B cell (primary cell): ENCODE measurements around the gene EFNB2. TPM values are rescaled to one million over a fixed set of nuclear protein-coding genes. Genes with fewer than 3 reads are reported as not detected.

Source experiments
- ATAC-seq: fragments of 200-7000 bp; cut with Tn5 transposase; one replicate; pipeline ENCODE4 v1.10.0; 2021; ENCODE audit warnings: low read depth, mild to moderate bottlenecking, moderate number of reproducible peaks, moderate library complexity
- CTCF ChIA-PET: fragments of 350-600 bp; sonication (Branson Sonifier 250); formaldehyde crosslinking; loops from one replicate; lab custom pipeline; 2021; ENCODE audit warnings: antibody characterized with exemption, inconsistent platforms; lab: Charles Lee
- POLR2A ChIA-PET: fragments of 350-600 bp; sonication (Branson Sonifier 250); formaldehyde crosslinking; loops from one replicate; lab custom pipeline; 2021; ENCODE audit warnings: antibody characterized with exemption; lab: Charles Lee
- DNase-seq: peaks from one replicate; pipeline ENCODE4 v3.0.0; 2013
- H2AFZ ChIP-seq: 2 replicates; pipeline ENCODE4 v1.6.1; 2012; ENCODE audit warnings: mild to moderate bottlenecking, low read depth, low read length; ENCODE audit not compliant: insufficient read depth, poor library complexity, severe bottlenecking
- H3K27ac ChIP-seq, 2 donors: 1 replicate in 1 of 2; 2 replicates in 1 of 2; pipeline ENCODE4 v1.5.1; 2012 to 2013; ENCODE audit warnings: low read length in 2 of 2, mild to moderate bottlenecking in 2 of 2, moderate library complexity in 1 of 2
- H3K27me3 ChIP-seq, 4 experiments: fragments of 200-600 bp in 1 of 4; sonication (generic) in 1 of 4; replicated peaks in 1 of 4; 1 replicate in 2 of 4; 2 replicates in 2 of 4; pipeline versions ENCODE4 v1.6.1 to v1.7.0; 2013 to 2016; ENCODE audit warnings: low read length in 3 of 4, mild to moderate bottlenecking in 2 of 4, mixed read lengths in 1 of 4, moderate library complexity in 1 of 4; ENCODE audit not compliant: insufficient read depth in 4 of 4, control insufficient read depth in 3 of 4; ENCODE audit errors: control extremely low read depth in 1 of 4
- H3K36me3 ChIP-seq, 2 experiments: replicated peaks in 1 of 2; 1 replicate in 1 of 2; 2 replicates in 1 of 2; pipeline versions ENCODE4 v1.6.1 to v1.7.1; 2013; ENCODE audit warnings: low read length in 1 of 2; ENCODE audit not compliant: insufficient read depth in 2 of 2, control insufficient read depth in 1 of 2; ENCODE audit errors: control extremely low read depth in 1 of 2, extremely low read depth in 1 of 2
- H3K4me1 ChIP-seq, 2 donors: fragments of 200-600 bp in 1 of 2; sonication (generic) in 1 of 2; 1 replicate in 1 of 2; 2 replicates in 1 of 2; pipeline versions ENCODE4 v1.5.1 to v1.6.1; 2013 to 2017; ENCODE audit warnings: low read length in 2 of 2; ENCODE audit not compliant: control insufficient read depth in 2 of 2, insufficient read depth in 2 of 2
- H3K4me2 ChIP-seq: replicated peaks from 2 replicates; pipeline ENCODE3; 2012; ENCODE audit warnings: mild to moderate bottlenecking, low read depth, low read length; ENCODE audit not compliant: poor library complexity, severe bottlenecking
- H3K4me3 ChIP-seq, 5 experiments: fragments of 200-600 bp in 1 of 5; sonication (generic) in 1 of 5; 1 replicate in 3 of 5; 2 replicates in 2 of 5; pipeline versions ENCODE4 v1.5.1 to v1.7.0; 2011 to 2016; ENCODE audit warnings: low read length in 4 of 5, mild to moderate bottlenecking in 4 of 5, low read depth in 2 of 5, control low read depth in 1 of 5, moderate library complexity in 1 of 5; ENCODE audit not compliant: insufficient read depth in 1 of 5; ENCODE audit errors: control extremely low read depth in 1 of 5, extremely low read depth in 1 of 5
- H3K79me2 ChIP-seq: fragments of 200-600 bp; sonication (generic); one replicate; pipeline ENCODE4 v1.6.0; 2016; ENCODE audit warnings: low read length; ENCODE audit not compliant: control insufficient read depth, insufficient read depth
- H3K9ac ChIP-seq: fragments of 200-600 bp; sonication (generic); 2 replicates; pipeline ENCODE4 v1.6.1; 2017; ENCODE audit warnings: mild to moderate bottlenecking, low read length, moderate library complexity
- H3K9me3 ChIP-seq, 3 donors: one replicate each; pipeline versions ENCODE4 v1.6.1 to v1.7.1; 2013; ENCODE audit warnings: low read length in 2 of 3; ENCODE audit not compliant: control insufficient read depth in 2 of 3, insufficient read depth in 1 of 3; ENCODE audit errors: control extremely low read depth in 1 of 3
- H4K20me1 ChIP-seq: 2 replicates; pipeline ENCODE4 v1.6.0; 2012; ENCODE audit warnings: mild to moderate bottlenecking, low read length; ENCODE audit not compliant: insufficient read depth, control insufficient read depth, poor library complexity, severe bottlenecking
- H3K27ac Mint-ChIP-seq: one replicate; pipeline ENCODE4 v1.8.0; 2021; ENCODE audit warnings: mixed read lengths
- H3K27me3 Mint-ChIP-seq: one replicate; pipeline ENCODE4 v1.8.0; 2021; ENCODE audit warnings: mixed read lengths
- H3K4me1 Mint-ChIP-seq: one replicate; pipeline ENCODE4 v1.8.0; 2021; ENCODE audit warnings: mixed read lengths
- H3K4me3 Mint-ChIP-seq: one replicate; pipeline ENCODE4 v1.8.0; 2021; ENCODE audit warnings: mixed read lengths
- H3K9me3 Mint-ChIP-seq: one replicate; pipeline ENCODE4 v1.8.0; 2022; ENCODE audit warnings: mixed read lengths; ENCODE audit not compliant: insufficient read depth
- EZH2 ChIP-seq: IDR thresholded peaks from 2 replicates; pipeline ENCODE4 v1.6.1; 2012; ENCODE audit warnings: borderline replicate concordance, low read depth, mild to moderate bottlenecking, moderate library complexity, low read length; ENCODE audit not compliant: insufficient read depth, poor library complexity, severe bottlenecking
- WGBS: methylation state at CpG from one replicate; pipeline ENCODE4 v1.1.5; 2013; ENCODE audit warnings: missing lambda C conversion rate; ENCODE audit not compliant: insufficient coverage; 5-methylcytosine and 5-hydroxymethylcytosine counted together
- intact Hi-C: fragments of 100-400 bp; cut with micrococcal nuclease; formaldehyde crosslinking; loops from one replicate; pipeline ENCODE4 v1.10.0; 2022
- polyA plus RNA-seq: library from polyadenylated mRNA; depleted of rRNA; stranded (reverse); fragments of >200 nt; gene quantifications from 2 replicates; pipeline ENCODE4 v1.2.3, GENCODE V29; 2012
- total RNA-seq, 2 donors: library from RNA; stranded (reverse); fragments of 120-200 nt in 1 of 2; gene quantifications; 1 replicate in 1 of 2; 2 replicates in 1 of 2; pipeline versions ENCODE4 v1.2.3 to v1.2.4, GENCODE V29; 2013 to 2022
- TF ChIP-seq, protein P1 (sequence below): fragments of 200-600 bp; IDR thresholded peaks from one replicate; pipeline ENCODE4 v1.8.0; 2022; ENCODE audit warnings: antibody characterized with exemption, mild to moderate bottlenecking

EFNB2 gene
- total and polyA plus RNA-seq, 2 donors (not counting 1 experiment from before 2014, with no cell fraction given) = 0.04 to 1.2 TPM

GRCh38 chr13:106480351-106480910 lies 55.0 kb downstream of the EFNB2 start:
- TF ChIP-seq, protein P1, sequence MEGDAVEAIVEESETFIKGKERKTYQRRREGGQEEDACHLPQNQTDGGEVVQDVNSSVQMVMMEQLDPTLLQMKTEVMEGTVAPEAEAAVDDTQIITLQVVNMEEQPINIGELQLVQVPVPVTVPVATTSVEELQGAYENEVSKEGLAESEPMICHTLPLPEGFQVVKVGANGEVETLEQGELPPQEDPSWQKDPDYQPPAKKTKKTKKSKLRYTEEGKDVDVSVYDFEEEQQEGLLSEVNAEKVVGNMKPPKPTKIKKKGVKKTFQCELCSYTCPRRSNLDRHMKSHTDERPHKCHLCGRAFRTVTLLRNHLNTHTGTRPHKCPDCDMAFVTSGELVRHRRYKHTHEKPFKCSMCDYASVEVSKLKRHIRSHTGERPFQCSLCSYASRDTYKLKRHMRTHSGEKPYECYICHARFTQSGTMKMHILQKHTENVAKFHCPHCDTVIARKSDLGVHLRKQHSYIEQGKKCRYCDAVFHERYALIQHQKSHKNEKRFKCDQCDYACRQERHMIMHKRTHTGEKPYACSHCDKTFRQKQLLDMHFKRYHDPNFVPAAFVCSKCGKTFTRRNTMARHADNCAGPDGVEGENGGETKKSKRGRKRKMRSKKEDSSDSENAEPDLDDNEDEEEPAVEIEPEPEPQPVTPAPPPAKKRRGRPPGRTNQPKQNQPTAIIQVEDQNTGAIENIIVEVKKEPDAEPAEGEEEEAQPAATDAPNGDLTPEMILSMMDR = no peak
- TF ChIP-seq EZH2 = no peak
- no peak overlapping the region for H3K4me3 ChIP-seq
- Mint-ChIP-seq H3K4me3 (no peak overlapping the region), H3K27ac (no peak overlapping the region), H3K4me1 (peaks cover 10% of the 10 kb centered on the region), H3K27me3 (peaks cover 9% of the 10 kb centered on the region), H3K9me3 (no peaks in the 10 kb centered on the region)
- H2AFZ ChIP-seq = no peak overlapping the region
- H3K4me2 ChIP-seq = no peak overlapping the region
- no peak overlapping the region for H3K9ac ChIP-seq
- CTCF ChIA-PET = interaction anchor here (2.1 kb wide), 1 partner anchor 56 kb away, joined by 7 read pairs; no protein-coding TSS in a partner anchor
- H3K27ac ChIP-seq = no peak overlapping the region
- no peaks in the 10 kb centered on the region for H3K79me2 ChIP-seq
- H3K9me3 ChIP-seq = peaks cover 0 to 6% (median 0%) of the 10 kb centered on the region in 3 donors
- H3K36me3 ChIP-seq = no peaks in the 10 kb centered on the region
- intact Hi-C loops = no loop called here
- POLR2A ChIA-PET = interaction anchor here (0.6 kb wide), 1 partner anchor 52 kb away, joined by 3 read pairs; no protein-coding TSS in a partner anchor
- H4K20me1 ChIP-seq = no peaks in the 10 kb centered on the region
- WGBS = no CpG with 5 or more reads among the region's 5 CpGs
- peaks cover 0 to 5% (median 2%) of the 10 kb centered on the region in 4 experiments for H3K27me3 ChIP-seq
- ATAC-seq (no peak), DNase-seq (no peak)
- no peaks in the 10 kb centered on the region for H3K4me1 ChIP-seq

- DNase-seq (no peak), ATAC-seq (no peak)
- 93% methylated on average over 12 of the region's 15 CpGs for WGBS
- Histone ChIP-seq H3K9ac (no peak overlapping the region), H3K4me1 (no peaks in the 10 kb centered on the region), H3K79me2 (no peaks in the 10 kb centered on the region), H2AFZ (no peak overlapping the region), H4K20me1 (no peaks in the 10 kb centered on the region), H3K27ac (no peak overlapping the region), H3K27me3 (peaks cover 0 to 3% (median 0%) of the 10 kb centered on the region in 4 experiments), H3K36me3 (no peaks in the 10 kb centered on the region), H3K4me2 (no peak overlapping the region), H3K4me3 (no peak overlapping the region), H3K9me3 (peaks cover 0 to 6% (median 0%) of the 10 kb centered on the region in 3 donors)
- ChIA-PET POLR2A (interaction anchor here (0.6 kb wide), 1 partner anchor 52 kb away, joined by 3 read pairs; no protein-coding TSS in a partner anchor), CTCF (interaction anchor here (0.6 to 2.1 kb wide), 2 partner anchors 56 to 322 kb away, joined by 3 to 7 read pairs; no protein-coding TSS in a partner anchor)
- H3K4me3 Mint-ChIP-seq = no peak overlapping the region
- H3K27me3 Mint-ChIP-seq = peaks cover 9% of the 10 kb centered on the region
- peaks cover 10% of the 10 kb centered on the region for H3K4me1 Mint-ChIP-seq
- H3K27ac Mint-ChIP-seq = no peak overlapping the region
- TF ChIP-seq EZH2 = no peak
- TF ChIP-seq, protein P1 = no peak
- no peaks in the 10 kb centered on the region for H3K9me3 Mint-ChIP-seq
- intact Hi-C loops = no loop called here
Observed at GRCh38 chr13:106479929-106480328, 55.5 kb downstream of the EFNB2 start.
